ENCODE results near the gene DPH3. TPM values are rescaled to one million over a fixed set of nuclear protein-coding genes. Genes with fewer than 3 reads are reported as not detected.

The DPH3 gene
- polyA plus RNA-seq, 1 of the 3 experiments (the other 2 are of a cell fraction) = 8.5 TPM

GRCh38 chr3:16298891-16299290 is 34.1 kb upstream of the DPH3 start:
- no peak overlapping the region for H3K4me3 ChIP-seq (ENCODE audit: low read depth in 2 of 2, low read length in 1 of 2)
- H3K9me3 ChIP-seq = peaks cover 4% of the 10 kb centered on the region; the same call in 1 of the 2 replicates
- no peaks in the 10 kb centered on the region for H3K79me2 ChIP-seq (ENCODE audit: insufficient read depth)
- no peak overlapping the region for H3K27ac ChIP-seq (ENCODE audit: low read depth in 2 of 2, low read length in 1 of 2)
- H3K9me2 ChIP-seq = no peaks in the 10 kb centered on the region
- ChIA-PET CTCF (interaction anchor here (1.0 kb wide), 1 partner anchor 8 kb away, joined by 3 read pairs; no protein-coding TSS in a partner anchor), POLR2A (no interaction called here)
- no peaks in the 10 kb centered on the region for H3K27me3 ChIP-seq (ENCODE audit: insufficient read depth)
- no peak for DNase-seq
- TF ChIP-seq RAD21 (IDR thresholded peaks at IDR 0.05; ENCODE audit: low read length) (no peak), ELF1 (IDR thresholded peaks at IDR 0.05) (no peak)
- H3K4me1 ChIP-seq (ENCODE audit: control insufficient read depth in 1 of 2, insufficient read depth in 2 of 2, low read depth in 1 of 2, low read length in 1 of 2) = peaks cover 0 to 4% of the 10 kb centered on the region in 2 experiments; a peak in 1 of 4 replicates
- H2AFZ ChIP-seq (ENCODE audit: low read depth) = no peak overlapping the region
- no peaks in the 10 kb centered on the region for H4K20me1 ChIP-seq (ENCODE audit: insufficient read depth)
- 92% methylated on average over 6 of the region's 6 CpGs for whole genome bisulfite sequencing (ENCODE audit: low lambda C conversion rate)
- peaks cover 36 to 72% of the 10 kb centered on the region in 2 experiments for H3K36me3 ChIP-seq (replicated peaks in 1 of 2; ENCODE audit: control insufficient read depth in 1 of 2, insufficient read depth in 2 of 2, low read length in 1 of 2)
- H3F3A ChIP-seq (replicated peaks; ENCODE audit: insufficient read depth) = no peaks in the 10 kb centered on the region
- no peak overlapping the region for H3K4me2 ChIP-seq
- H3K9ac ChIP-seq = no peak overlapping the region

DNA sequence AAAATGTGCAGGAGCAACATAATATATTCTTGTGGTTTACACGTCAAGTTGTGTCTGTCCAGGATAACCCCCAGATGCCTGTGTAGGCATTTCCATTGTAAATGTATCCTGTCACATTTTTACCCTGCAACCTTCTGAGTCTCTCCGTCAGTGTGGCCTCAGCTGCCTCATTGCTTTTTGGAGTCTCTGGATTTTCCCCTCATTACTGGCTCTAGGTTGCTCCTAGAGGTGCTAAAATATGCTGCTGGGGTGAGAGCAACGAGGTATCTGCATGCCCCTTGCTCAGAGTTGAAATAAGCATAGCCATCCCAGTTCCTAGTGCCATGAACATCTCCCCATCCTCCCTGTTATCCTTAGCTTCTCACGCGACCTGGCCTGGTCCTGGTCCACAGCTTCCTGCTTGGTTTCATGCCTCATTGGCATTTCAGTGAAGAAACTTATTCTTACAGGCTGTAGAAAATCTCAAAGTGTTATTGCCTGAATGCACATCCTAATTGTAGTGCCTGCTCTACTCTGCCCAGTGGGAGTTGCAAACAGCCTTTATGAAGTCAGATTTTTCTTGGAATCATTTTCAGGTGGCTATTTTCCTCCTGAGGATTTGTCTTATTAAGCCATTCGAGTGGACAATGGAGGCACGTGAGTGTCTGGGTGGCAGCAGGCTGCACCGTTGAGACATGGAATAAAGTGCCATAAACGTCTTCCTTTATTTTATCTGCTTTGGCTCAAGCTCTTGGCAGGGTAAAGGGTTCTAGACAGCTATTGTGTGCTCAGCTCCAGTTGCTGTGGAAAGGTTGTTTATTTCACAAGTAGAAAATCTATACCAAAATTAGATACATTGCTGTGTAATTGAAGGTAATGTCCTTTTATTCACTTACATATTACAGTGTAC is 33.5 kb upstream of the DPH3 start:
- H2AFZ ChIP-seq (ENCODE audit: low read depth) = no peak overlapping the region
- peaks cover 36 to 68% of the 10 kb centered on the region in 2 experiments for H3K36me3 ChIP-seq (replicated peaks in 1 of 2; ENCODE audit: control insufficient read depth in 1 of 2, insufficient read depth in 2 of 2, low read length in 1 of 2)
- no peaks in the 10 kb centered on the region for H3K27me3 ChIP-seq (ENCODE audit: insufficient read depth)
- no peaks in the 10 kb centered on the region for H3F3A ChIP-seq (replicated peaks; ENCODE audit: insufficient read depth)
- ChIA-PET CTCF (interaction anchor here (1.0 kb wide), 1 partner anchor 8 kb away, joined by 3 read pairs; no protein-coding TSS in a partner anchor), POLR2A (no interaction called here)
- peaks cover 4% of the 10 kb centered on the region; the same call in 1 of the 2 replicates for H3K9me3 ChIP-seq
- WGBS (ENCODE audit: low lambda C conversion rate) = 95% methylated on average over 9 of the region's 9 CpGs
- H3K4me2 ChIP-seq = no peak overlapping the region
- no peak overlapping the region for H3K27ac ChIP-seq (ENCODE audit: low read depth in 2 of 2, low read length in 1 of 2)
- H4K20me1 ChIP-seq (ENCODE audit: insufficient read depth) = no peaks in the 10 kb centered on the region
- no peak overlapping the region for H3K4me3 ChIP-seq (ENCODE audit: low read depth in 2 of 2, low read length in 1 of 2)
- H3K9ac ChIP-seq = no peak overlapping the region
- no peaks in the 10 kb centered on the region for H3K79me2 ChIP-seq (ENCODE audit: insufficient read depth)
- H3K4me1 ChIP-seq (ENCODE audit: control insufficient read depth in 1 of 2, insufficient read depth in 2 of 2, low read depth in 1 of 2, low read length in 1 of 2) = peaks cover 0 to 3% of the 10 kb centered on the region in 2 experiments; a peak in 1 of 4 replicates
- H3K9me2 ChIP-seq = no peaks in the 10 kb centered on the region
- TF ChIP-seq, protein P1, sequence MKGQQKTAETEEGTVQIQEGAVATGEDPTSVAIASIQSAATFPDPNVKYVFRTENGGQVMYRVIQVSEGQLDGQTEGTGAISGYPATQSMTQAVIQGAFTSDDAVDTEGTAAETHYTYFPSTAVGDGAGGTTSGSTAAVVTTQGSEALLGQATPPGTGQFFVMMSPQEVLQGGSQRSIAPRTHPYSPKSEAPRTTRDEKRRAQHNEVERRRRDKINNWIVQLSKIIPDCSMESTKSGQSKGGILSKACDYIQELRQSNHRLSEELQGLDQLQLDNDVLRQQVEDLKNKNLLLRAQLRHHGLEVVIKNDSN (IDR thresholded peaks at IDR 0.05; ENCODE audit: borderline replicate concordance, low read depth) = no peak
- TF ChIP-seq TCF12 (IDR thresholded peaks at IDR 0.05) (no peak), JUND (IDR thresholded peaks at IDR 0.05) (no peak), NRF1 (IDR thresholded peaks at IDR 0.05; ENCODE audit: low read depth, low read length) (no peak), FOXM1 (IDR thresholded peaks at IDR 0.05; ENCODE audit: low read depth) (no peak), TAF1 (IDR thresholded peaks at IDR 0.05; ENCODE audit: borderline replicate concordance, low read depth, low read length) (no peak), MEF2A (IDR thresholded peaks at IDR 0.05; ENCODE audit: borderline replicate concordance, low read depth) (no peak)
- DNase-seq = no peak

DNA sequence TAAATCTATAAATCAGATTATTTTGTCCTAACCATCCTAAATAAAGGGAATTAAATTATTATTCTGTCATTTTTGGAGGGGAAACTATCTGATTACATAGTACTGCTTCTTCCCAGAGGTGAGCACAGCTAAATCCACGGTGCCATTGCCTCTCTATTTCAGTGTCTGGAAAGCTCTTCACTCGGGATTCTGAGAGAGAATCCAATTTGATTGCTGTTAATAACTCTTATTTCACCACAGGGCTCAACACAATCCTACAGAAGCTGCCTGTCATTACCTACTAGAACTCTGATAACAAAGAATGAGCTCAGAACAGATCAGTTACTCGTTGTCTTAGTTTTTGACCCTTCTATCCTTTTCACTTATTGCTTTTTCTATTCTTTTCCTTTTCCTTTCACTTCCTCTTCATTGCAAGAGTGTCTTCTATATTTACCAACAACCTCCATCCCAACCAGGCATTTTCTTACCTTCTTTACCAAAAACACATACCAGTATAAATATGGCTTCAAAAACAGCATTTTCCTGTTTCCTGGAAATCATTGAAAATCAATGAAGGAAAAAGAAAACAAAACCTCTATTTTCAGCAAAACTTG is 30.7 kb upstream of the DPH3 start:
- Histone ChIP-seq H3K79me2 (ENCODE audit: insufficient read depth) (no peaks in the 10 kb centered on the region), H2AFZ (ENCODE audit: low read depth) (no peak overlapping the region), H3K9me3 (peaks cover 4% of the 10 kb centered on the region; the same call in 1 of the 2 replicates), H3K27ac (ENCODE audit: low read depth in 2 of 2, low read length in 1 of 2) (no peak overlapping the region), H3K27me3 (ENCODE audit: insufficient read depth) (no peaks in the 10 kb centered on the region), H3K9me2 (no peaks in the 10 kb centered on the region), H3K4me2 (no peak overlapping the region), H3K4me1 (ENCODE audit: control insufficient read depth in 1 of 2, insufficient read depth in 2 of 2, low read depth in 1 of 2, low read length in 1 of 2) (peaks cover 0 to 2% of the 10 kb centered on the region in 2 experiments; a peak in 1 of 4 replicates), H4K20me1 (ENCODE audit: insufficient read depth) (no peaks in the 10 kb centered on the region), H3F3A (replicated peaks; ENCODE audit: insufficient read depth) (peaks cover 5% of the 10 kb centered on the region), H3K4me3 (ENCODE audit: low read depth in 2 of 2, low read length in 1 of 2) (no peak overlapping the region), H3K9ac (no peak overlapping the region), H3K36me3 (replicated peaks in 1 of 2; ENCODE audit: control insufficient read depth in 1 of 2, insufficient read depth in 2 of 2, low read length in 1 of 2) (peaks cover 35 to 50% of the 10 kb centered on the region in 2 experiments)
- DNase-seq = no peak
- CTCF ChIA-PET = interaction anchor here (0.6 to 1.3 kb wide), 3 partner anchors 28 to 257 kb away, joined by 3 to 4 read pairs (median 3); no protein-coding TSS in a partner anchor
- WGBS (ENCODE audit: low lambda C conversion rate) = 68% methylated on average over 3 of the region's 3 CpGs
- POLR2A ChIA-PET = no interaction called here
- TF ChIP-seq, protein P2, sequence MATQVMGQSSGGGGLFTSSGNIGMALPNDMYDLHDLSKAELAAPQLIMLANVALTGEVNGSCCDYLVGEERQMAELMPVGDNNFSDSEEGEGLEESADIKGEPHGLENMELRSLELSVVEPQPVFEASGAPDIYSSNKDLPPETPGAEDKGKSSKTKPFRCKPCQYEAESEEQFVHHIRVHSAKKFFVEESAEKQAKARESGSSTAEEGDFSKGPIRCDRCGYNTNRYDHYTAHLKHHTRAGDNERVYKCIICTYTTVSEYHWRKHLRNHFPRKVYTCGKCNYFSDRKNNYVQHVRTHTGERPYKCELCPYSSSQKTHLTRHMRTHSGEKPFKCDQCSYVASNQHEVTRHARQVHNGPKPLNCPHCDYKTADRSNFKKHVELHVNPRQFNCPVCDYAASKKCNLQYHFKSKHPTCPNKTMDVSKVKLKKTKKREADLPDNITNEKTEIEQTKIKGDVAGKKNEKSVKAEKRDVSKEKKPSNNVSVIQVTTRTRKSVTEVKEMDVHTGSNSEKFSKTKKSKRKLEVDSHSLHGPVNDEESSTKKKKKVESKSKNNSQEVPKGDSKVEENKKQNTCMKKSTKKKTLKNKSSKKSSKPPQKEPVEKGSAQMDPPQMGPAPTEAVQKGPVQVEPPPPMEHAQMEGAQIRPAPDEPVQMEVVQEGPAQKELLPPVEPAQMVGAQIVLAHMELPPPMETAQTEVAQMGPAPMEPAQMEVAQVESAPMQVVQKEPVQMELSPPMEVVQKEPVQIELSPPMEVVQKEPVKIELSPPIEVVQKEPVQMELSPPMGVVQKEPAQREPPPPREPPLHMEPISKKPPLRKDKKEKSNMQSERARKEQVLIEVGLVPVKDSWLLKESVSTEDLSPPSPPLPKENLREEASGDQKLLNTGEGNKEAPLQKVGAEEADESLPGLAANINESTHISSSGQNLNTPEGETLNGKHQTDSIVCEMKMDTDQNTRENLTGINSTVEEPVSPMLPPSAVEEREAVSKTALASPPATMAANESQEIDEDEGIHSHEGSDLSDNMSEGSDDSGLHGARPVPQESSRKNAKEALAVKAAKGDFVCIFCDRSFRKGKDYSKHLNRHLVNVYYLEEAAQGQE (IDR thresholded peaks at IDR 0.05; ENCODE audit: low read depth, low read length) = no peak
- TF ChIP-seq FOXM1 (IDR thresholded peaks at IDR 0.05; ENCODE audit: low read depth) (no peak), MXI1 (IDR thresholded peaks at IDR 0.05; ENCODE audit: low read depth, low read length) (no peak), POLR2AphosphoS5 (IDR thresholded peaks at IDR 0.05; ENCODE audit: low read depth, low read length) (no peak), RXRA (IDR thresholded peaks at IDR 0.05; ENCODE audit: borderline replicate concordance, low read depth) (no peak), YY1 (IDR thresholded peaks at IDR 0.05; ENCODE audit: low read depth) (no peak), ELF1 (IDR thresholded peaks at IDR 0.05) (no peak), CHD2 (IDR thresholded peaks at IDR 0.05; ENCODE audit: low read length, partially characterized antibody) (no peak), FOSL2 (IDR thresholded peaks at IDR 0.05; ENCODE audit: borderline replicate concordance, low read depth) (no peak)

Data from SK-N-SH (cell line).